Stimulated activated CD4-positive, alpha-beta T cell treated with anti-CD3 and anti-CD28 coated beads, Interleukin-15, amount 100 ng/mL, for 24 hours (primary cell): Measurements from ENCODE around the gene NACA.
"Not testable (repeated sequence)": the region's sequence is repeated elsewhere in the genome, so short reads cannot be mapped to it uniquely, and the experiment has no call there.

ENCODE experiments used
- DNase-seq: peaks from one replicate; pipeline ENCODE4 v3.0.0-alpha.2; 2020

NACA gene

DNA sequence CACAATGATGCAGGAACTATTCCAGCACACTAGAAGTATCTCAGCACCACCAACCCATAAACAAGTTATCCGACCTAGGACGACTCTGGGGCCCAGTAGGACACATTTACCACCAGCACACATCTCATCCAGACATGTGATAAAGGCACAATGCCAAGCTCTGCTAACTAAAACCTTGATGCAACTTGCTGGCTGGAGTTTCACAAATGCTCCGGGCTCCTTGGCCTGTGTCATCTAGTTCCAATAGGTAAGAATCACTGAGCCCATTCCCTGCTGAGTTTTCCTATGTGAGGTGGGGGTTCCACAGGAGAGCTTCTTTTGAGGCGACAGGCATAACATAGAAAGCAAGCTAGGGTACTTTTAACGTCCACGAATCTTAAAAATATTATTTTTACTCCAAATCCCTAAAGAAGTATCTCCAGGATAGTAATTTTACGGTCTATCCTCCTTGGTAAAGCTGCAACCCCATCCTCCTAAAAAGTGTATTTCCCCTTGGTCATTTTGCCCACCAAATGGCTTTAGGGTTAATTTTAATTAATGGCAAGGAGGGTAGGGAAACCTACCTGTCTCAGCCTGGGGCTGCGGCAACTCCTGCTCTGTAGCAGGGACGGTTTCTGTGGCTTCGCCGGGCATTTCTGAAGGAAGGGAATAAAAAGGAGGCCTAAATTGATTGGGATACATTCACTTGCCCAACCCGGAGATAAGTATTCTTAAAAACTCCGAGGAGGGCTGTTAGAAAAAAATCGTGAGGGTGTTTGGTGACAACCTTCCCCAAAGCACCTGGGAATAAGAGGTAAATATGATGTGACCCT lies 1.0 kb downstream of the NACA start:
- DNase-seq = no peak

DNA sequence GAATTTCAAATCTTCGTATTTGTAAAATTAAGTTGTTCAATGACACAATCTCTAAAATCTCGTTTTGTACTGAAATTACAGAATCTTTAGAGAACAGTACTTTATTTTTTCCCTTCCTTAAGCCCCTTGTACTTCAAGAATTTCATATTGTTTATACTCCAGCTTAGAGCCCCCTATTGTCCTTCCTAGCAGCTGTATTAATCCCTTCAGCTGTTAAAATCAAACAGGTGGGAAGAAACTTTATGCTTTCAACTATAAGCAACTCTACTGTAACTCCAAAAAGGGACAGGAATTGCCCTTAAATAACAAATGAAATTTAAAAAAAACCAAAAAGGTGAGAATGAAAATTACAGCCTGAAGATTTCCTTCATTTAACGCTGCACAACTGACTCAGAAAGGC lies 1.7 kb downstream of the NACA start:
- DNase-seq = no peak

DNA sequence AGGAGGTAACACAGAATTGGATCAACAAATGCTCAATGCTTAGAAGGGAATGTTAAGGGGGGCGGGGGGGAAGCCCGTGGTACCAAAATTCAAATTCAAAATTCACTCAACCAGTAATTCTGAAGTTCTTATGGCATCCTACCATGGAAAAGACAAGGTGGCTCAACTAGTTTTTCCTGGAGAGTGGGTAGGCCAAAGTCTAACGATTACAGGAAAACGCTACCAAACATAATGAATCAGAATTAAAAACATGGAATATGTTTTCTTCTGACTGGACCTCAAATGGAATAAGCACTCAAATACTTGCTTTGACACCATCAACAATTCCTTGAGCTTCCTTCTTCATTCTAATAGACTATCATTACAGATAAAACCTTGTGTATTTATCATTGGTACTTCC lies 2.3 kb downstream of the NACA start:
- DNase-seq = no peak

DNA sequence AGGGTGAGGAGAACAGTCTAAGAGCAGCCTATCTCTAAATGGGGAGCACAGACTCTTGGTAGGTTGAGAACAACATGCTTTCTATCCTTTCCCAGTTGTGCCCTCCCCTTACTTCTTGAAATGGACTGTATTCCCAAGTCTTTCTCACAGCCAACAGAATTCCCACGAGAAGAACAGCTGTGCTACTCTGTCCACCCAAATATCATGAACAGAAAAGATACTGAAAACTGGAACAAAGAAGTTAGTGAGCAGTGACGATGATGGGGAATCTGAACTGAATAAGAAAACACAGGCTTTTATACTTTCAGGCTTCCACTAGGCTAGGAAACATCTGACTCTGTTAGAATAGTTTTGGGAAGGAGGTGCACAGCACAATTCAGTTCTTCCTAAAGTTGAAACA lies 3.4 kb downstream of the NACA start:
- no peak for DNase-seq

DNA sequence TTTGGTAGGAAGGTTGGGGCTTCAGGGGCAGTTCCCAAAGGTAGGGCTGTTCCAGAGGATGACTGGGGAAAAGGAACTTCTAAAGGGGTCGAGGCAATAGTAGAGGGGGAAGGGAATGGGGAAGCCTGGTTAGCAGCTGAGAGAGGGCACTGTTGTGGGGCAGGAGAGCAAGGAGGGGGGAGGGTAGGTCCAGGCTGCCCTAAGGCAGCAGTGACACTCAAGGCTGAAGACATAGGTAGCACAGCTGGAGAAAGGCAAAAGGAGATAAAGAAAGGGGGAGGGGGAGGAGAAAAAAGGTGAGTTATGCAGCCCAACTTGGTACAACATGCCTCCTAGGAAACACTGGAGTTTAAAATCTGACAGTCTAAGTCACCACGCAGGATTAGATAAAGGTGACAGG lies 3.9 kb downstream of the NACA start:
- no peak for DNase-seq

DNA sequence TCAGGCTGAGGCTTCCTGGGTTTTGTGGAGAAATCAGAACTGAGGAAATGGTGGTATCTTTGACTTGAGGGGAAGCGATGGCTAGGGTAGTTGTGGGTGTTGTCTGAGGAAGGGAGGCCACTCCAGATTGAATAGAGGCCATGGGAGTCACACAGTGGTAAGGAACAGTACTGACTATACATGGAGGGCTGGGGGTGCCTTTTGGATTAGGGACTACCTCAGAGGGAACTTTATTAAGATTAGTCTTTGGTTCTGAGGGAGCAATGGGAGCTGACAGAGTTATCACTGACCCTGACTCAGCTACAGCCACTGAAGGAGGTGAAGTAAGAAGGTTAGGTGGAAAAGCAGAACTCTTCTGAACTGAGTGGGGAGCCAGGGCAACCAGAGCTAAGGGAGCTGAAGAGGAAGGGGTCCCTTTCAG lies 4.4 kb downstream of the NACA start:
- DNase-seq = no peak

DNA sequence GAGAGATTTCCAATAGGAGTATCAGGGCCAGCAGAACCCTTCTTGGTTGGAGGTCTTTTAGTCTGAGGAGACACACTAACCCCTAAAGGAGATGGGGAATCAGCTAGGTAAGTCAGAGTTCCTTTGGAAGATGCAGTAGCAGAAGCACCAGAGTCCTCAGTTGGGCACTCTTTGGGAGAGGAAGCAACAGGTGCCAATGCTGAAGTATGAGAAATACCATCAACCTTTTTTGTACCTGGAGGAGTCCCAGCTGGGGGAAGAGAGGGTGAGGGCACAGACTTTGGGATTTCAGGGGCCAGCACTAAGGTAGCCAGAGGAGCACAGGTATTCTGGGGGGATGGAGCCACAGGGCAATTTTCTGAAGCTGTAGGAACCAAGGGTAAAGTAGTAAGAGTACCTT lies 6.0 kb downstream of the NACA start:
- no peak for DNase-seq

DNA sequence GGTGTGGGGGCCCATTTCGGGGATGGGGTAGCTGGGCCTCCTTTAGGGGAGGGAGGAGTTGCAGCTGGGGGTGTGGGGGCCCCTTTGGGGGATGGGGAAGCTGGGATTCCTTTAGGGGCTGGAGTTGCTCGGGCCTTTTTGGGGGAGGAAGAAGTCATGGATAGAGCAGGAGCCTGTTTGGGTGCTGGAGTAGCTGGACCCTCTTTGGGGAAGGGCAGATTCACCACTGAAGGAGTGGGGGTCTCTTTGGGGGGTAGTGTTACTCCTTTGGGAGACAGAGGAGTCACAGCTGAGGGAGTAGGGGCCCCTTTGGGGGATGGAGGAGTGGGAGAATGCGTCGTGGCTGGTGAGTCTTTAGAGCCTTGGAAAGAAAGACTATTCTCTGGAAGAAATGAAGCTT lies 6.5 kb downstream of the NACA start:
- no peak for DNase-seq

DNA sequence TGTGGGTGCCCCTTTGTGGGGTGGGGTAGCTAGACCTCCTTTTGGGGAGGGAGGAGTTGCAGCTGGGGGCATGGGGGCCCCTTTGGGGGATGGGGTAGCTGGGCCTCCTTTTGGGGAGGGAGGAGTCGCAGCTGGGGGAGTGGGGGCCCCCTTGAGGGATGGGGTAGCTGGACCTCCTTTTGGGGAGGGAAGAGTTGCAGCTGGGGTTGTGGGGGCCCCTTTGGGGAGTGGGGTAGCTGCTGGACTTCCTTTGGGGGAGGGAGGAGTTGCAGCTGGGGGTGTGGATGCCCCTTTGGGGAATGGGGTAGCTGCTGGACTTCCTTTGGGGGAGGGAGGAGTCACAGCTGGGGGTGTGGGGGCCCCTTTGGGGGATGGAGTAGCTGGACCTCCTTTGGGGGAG lies 7.0 kb downstream of the NACA start:
- no peak for DNase-seq

DNA sequence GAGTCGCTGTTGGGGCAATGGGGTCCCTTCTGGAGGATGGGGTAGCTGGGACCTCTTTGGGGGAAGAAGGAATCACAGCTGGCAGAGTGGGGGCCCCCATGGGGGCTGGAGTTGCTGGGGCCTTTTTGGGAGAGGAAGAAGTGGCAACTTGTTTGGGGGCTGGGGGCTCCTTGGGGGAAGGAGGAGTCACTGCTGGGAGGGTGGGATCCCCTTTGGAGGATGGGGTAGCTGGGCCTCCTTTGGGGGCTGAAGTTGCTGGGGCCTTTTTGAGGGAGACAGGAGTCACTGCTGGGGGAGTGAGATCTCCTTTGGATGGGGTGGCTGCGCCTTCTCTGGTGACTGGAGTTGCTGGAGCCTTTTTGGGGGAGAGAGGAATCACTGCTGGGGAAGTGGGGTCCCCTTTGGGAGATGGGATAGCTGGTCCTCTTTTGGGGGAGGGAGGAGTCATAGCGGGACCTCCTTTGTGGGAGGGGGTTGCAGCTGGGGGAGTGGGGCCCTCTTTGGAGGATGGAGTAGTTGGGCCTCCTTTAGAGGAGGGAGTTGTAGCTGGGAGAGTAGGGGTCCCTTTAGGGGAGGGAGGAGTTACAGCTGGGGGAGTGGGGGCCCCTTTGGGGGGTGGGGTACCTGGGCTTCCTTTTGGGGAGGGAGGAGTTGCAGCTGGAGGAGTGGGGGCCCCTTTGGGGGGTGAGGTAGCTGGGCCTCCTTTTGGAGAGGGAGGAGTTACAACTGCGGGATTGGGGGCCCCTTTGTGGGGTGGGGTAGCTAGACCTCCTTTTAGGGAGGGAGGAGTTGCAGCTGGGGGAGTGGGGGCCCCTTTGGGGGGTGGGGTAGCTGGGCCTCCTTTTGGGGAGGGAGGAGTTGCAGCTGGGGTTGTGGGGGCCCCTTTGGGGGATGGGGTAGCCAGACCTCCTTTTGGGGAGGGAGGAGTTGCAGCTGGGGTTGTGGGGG lies 7.9 kb downstream of the NACA start:
- no peak for DNase-seq

DNA sequence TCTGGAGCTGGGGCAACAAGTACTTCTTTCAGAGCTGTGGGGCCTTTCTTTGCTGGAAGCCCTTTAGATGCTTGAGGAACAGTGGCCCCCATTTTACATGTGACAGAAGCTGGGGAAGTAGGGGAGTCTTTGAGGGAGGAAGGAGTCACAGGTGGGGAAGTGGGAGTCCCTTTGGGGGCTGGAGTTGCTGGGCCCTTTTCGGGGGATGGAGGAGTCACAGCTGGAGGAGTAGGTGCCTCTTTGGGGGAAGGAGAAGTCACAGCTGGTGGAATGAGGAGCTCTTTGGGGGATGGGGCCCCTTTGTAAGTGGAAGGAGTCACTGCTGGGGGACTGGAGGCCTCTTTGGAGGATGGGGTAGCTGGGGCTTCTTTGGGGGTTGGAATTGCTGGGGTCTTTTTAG lies 8.6 kb downstream of the NACA start:
- DNase-seq = no peak

DNA sequence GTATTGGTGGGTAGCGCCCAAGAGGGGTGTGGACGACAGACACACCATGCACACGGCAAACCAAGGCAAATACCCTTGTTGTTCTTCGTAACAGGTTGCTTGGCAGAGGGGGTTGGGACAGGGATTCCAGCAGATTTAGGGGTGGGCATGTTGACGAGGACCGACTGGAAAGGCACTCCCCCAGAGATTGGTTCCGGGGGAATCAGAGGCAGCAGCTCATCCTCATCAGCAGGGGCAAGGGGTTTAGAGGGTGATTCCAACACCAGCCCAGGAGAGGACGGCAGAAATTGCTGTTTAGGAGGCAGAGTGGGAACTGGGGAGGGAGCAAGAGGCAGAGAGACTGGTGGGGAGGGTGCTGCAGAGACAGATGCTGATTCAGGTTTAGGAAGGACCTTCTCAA lies 9.3 kb downstream of the NACA start:
- no peak for DNase-seq

DNA sequence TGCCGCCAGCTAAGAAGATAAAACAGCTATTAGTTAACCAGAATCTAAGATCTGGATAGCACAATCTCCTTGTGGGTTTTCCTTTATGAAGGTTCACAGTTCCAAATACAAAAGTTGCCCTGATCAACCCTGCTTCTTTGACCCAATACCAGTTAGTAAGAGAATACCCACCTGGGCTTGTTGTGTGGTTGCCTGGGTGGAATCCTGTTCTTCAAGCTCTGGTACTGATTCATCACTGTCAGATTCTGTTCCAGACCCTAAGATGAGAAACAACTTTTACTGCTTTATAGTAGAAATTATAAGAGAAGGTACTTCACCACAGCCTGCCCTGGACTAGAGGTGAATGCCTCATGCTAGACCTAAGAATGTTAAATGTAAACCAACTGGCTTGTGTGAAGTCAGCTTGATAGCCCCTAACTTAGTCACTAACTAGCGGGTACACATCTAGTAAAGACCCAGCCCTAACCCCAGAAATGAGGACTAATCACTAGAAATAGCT lies 10.6 kb downstream of the NACA start:
- no peak for DNase-seq

DNA sequence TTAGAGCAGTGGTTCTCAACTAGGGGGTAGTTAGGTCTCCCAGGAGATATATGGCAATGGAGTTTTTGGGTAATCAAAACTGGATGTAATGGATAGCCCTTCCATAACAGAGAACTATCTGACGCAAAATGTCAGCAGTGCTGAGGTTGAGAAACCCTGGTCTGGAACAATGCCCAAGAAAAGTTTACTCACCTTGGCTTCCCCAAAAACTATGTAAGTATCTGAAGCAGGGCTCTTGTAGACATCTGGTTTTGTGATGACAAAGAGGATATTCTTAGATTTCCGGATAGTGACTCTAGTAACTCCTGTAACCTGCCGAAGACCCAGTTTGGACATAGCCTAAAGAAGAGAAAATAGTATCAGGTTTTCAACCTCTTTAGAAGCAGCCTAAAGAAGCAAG lies 11.8 kb downstream of the NACA start:
- DNase-seq = no peak

DNA sequence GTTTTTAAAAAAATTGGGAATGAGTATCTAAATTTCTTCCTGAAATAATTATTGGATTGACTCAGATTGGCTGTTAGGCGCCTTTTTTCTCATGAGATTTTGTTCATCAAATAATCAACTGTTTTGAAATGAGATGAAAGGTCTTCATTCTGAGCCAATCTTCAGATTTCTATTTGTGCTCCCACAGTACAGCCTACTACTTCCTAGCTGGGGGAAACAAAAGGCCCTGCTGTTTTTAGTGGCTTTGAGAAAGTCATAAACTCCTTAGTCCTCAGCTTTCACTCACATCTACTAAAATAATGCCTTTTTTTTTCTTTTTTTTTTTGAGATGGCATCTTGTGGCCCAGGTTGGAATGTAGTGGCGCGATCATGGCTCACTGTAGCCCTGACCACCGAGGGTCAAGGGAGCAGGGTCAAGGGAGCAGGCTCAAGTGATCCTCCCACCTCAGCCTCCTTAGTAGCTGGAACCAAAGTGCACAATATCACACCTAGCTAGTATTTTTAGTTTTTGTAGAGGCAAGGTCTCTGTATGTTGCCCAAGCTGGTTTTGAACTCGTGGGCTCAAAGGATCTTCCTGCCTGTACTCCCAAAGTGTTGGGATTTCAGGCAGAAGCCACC lies 15.2 kb downstream of the NACA start:
- no peak for DNase-seq

DNA sequence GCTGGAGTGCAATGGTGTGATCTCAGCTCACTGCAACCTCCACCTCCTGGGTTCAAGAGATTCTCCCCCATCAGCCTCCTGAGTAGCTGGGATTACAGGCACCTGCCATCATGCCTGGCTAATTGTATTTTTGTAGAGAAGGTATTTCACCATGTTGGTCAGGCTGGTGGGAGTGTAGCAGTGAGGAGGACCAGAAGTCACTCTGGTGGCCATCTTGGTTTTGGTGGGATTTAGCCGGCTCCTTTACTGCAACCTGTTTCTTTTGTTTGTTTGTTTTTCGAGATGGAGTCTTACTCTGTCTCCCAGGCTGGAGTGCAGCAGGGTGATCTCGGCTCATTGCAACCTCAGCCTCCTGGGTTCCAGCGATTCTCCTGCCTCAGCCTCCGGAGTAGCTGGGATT lies 20.6 kb downstream of the NACA start:
- DNase-seq = not testable (repeated sequence)

DNA sequence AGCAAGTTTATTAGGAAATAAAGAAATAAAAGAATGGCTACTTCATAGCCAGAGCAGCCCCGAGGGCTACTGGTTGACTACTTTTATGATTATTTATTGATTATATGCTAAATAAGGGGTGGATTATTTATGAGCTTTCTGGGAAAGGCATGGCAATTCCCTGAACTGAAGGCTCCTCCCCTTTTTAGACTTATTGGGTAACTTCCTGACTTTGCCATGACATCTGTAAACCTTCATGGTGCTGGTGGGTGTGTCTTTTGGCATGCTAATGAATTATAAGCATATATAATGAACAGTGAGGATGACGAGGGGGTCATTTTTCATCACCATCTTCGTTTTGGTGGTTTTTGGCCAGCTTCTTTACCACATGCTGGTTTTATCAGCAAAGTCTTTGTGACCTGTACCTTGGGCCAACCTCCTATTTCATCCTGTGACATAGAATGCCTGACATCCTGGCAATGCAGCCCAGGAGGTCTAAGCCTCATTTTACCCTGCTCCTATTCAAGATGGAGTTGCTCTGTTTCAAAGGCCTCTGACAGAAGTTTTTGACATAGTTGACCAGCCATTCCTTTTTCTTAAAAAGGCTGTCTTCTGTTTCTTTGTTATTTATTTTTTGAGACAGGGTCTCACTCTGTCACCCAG lies 26.0 kb downstream of the NACA start:
- no peak for DNase-seq

DNA sequence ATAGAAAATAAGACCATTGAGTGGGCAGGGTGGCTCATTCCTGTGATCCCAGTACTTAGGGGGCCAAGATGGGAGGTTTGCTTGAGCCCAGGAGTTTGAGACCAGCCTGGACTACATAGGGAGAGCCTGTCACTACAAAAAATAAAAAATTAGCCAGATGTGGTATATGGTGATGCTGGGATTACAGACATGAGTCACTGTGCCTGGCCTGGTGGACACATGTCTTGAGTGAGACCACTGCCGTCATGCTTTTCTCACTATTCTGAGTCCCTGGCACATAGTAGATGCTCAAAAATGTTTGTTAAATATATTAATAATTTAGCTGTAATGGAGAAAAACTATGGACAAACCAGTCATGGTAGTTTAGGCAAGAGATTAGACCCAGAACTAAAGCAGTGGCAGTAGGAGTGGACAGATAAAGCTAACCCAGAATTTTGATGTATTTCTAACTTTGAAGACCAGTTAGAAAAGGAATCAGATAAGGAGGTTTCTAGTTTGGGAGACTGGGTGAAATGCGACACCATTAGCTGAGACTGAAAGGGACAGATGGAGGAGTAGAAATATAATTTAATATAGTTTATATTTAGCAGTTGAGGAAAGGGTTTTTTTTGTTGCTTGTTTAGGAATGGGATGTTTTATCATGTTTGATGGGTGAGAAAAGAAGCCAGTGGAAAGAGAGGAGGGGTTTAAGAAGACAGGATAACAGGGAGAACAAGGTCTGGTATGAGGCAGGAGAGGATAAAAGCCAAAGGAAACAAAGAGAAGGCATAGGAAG lies 29.6 kb downstream of the NACA start:
- no peak for DNase-seq

DNA sequence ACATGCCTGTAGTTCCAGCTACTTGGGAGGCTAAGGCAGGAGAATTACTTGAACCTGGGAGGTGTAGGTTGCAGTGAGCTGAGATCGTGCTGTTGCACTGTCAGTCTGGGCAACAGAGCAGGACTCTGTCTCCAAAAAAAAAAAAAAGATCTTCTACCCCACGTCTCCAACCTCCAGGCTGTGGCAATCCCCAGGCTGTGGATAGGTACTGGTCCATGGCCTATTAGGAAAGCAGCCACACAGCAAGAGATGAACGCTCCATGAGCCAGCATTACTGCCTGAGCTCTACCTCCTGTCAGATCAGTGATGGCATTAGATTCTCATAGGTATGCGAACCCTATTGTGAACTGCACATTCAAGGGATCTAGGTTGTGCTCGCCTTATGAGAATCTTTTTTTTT lies 30.9 kb downstream of the NACA start:
- DNase-seq = no peak

DNA sequence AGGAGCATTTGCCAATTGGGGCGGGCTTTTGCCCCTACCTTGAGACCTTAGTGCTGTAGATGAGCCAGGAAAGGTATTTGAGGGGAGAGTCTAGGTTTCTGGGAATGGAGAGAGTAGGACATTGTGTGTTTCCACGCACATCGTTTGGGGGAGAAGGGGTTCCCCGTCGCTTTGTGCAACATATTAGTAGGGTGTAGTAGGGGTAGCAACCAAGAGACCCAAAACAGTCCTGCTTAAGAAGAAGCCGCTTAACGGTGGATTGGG lies 36.3 kb downstream of the NACA start:
- DNase-seq = no peak

DNA sequence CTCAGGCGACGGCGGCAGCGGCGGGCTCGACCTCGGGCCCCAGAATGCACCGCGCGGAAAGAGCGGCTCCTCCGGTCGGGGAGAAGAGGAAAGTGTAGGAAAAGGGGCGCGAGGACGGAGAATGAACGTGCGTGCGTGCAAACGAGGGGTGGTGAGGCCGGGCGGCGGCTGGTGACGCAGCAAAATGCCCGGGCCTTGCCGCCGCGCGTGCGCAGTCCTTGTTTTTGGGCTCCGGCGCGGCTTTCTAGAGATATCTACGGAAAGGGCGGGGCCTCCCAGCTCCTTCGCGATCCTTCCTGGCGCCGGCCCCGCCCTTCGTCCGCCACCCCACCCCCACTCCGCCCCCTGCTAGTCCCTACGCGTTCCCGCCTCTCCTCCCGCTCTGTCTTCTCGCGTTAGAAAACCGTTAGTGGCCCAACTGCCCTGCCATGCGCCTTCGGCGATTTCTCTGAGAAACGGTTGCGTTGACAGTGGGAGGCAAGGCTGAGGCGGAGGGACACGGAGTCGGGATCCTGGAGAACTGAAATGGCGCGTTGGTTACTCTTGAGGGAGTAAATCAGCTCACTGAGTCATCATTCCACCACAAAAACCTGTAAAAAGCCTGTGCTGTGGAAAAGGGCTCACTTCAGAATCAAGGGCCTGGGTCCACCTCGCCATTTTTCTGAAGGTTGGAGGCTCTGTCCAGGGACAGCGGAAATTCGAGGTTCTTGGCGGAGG lies 36.8 kb downstream of the NACA start, which contains the start of gene PTGES3:
Gene PTGES3 (minus strand): TSS at position 156 of the 717 bp plus-strand sequence. CDS start 285 bp downstream, outside the sequence.
- peak; percentile 98 for DNase-seq
